Panc1 (cell line): Measurements from ENCODE around the gene ARMC5. TPM values are rescaled to one million over a fixed set of nuclear protein-coding genes. Genes with fewer than 3 reads are reported as not detected.
A peak's percentile ranks its signal among the peaks of the same experiment; 100 is the strongest.

Experiments used
- ATAC-seq: fragments of 200-7000 bp; cut with Tn5 transposase; 2 replicates; pipeline ENCODE4 v1.9.1; 2020; ENCODE audit warnings: mild to moderate bottlenecking, moderate library complexity
- BruUV-seq: library from RNA; stranded (reverse); fragments of 400-500 nt; replicated peaks from 2 replicates; lab custom pipeline; 2021; lab: Mats Ljungman, UMichigan
- CTCF ChIA-PET: fragments of 300-600 bp; sonication (Branson Sonifier 250); formaldehyde crosslinking; loops from one replicate; lab custom pipeline; 2022; ENCODE audit warnings: antibody characterized with exemption; lab: Charles Lee
- POLR2A ChIA-PET: fragments of 300-600 bp; sonication (Branson Sonifier 250); formaldehyde crosslinking; loops from one replicate; lab custom pipeline; 2022; ENCODE audit warnings: antibody characterized with exemption; lab: Charles Lee
- DNase-seq: peaks from one replicate; pipeline ENCODE4 v3.0.0-alpha.2; 2010; ENCODE audit warnings: low read depth, low spot score
- H3K27ac ChIP-seq: 2 replicates; pipeline ENCODE4 v1.5.1; 2011; ENCODE audit warnings: mild to moderate bottlenecking, low read length, inconsistent platforms
- H3K27me3 ChIP-seq: fragments of 200-500 bp; sonication (Bioruptor generic); 2 replicates; pipeline ENCODE4 v1.6.0; 2014; ENCODE audit warnings: low read length, inconsistent platforms; ENCODE audit not compliant: control insufficient read depth, insufficient read depth
- H3K36me3 ChIP-seq: fragments of 200-500 bp; sonication (Bioruptor generic); 2 replicates; pipeline ENCODE4 v1.5.1; 2014; ENCODE audit warnings: inconsistent platforms, mild to moderate bottlenecking, low read length, moderate library complexity; ENCODE audit not compliant: control insufficient read depth, insufficient read depth
- H3K4me1 ChIP-seq: 2 replicates; pipeline ENCODE4 v1.5.1; 2011; ENCODE audit warnings: inconsistent platforms, mild to moderate bottlenecking, low read length, moderate library complexity; ENCODE audit not compliant: control insufficient read depth, insufficient read depth
- H3K4me3 ChIP-seq, 2 experiments: 2 replicates each; pipeline ENCODE4 v1.5.1; 2011 to 2012; ENCODE audit warnings: low read depth in 2 of 2, low read length in 2 of 2, mild to moderate bottlenecking in 2 of 2, inconsistent platforms in 1 of 2, moderate library complexity in 1 of 2
- H3K9me3 ChIP-seq: fragments of 200-500 bp; sonication (Bioruptor generic); 2 replicates; pipeline ENCODE4 v1.5.1; 2014; ENCODE audit warnings: low read depth, mild to moderate bottlenecking, inconsistent platforms, low read length, moderate library complexity; ENCODE audit not compliant: control insufficient read depth, insufficient read depth
- CTCF ChIP-seq: fragments of 450-650 bp; IDR thresholded peaks from 2 replicates; pipeline ENCODE4 v1.5.1; 2017; ENCODE audit warnings: mild to moderate bottlenecking
- POLR2AphosphoS5 ChIP-seq: IDR thresholded peaks from 2 replicates; pipeline ENCODE4 v1.6.1; 2012; ENCODE audit warnings: mild to moderate bottlenecking, low read depth, low read length, moderate library complexity
- REST ChIP-seq, 2 experiments: IDR thresholded peaks; 2 replicates each; pipeline ENCODE4 v1.6.1; 2011 to 2012; ENCODE audit warnings: low read depth in 2 of 2, control low read depth in 1 of 2, low read length in 1 of 2, mild to moderate bottlenecking in 1 of 2, moderate library complexity in 1 of 2; ENCODE audit not compliant: insufficient read depth in 1 of 2
- SIN3A ChIP-seq: IDR thresholded peaks from 2 replicates; pipeline ENCODE4 v1.6.1; 2012; ENCODE audit warnings: low read depth, mild to moderate bottlenecking, low read length, moderate library complexity, borderline replicate concordance; ENCODE audit not compliant: insufficient read depth
- TCF7L2 ChIP-seq: IDR thresholded peaks from 2 replicates; pipeline ENCODE4 v1.6.1; 2011; ENCODE audit warnings: mild to moderate bottlenecking, low read depth, low read length, inconsistent platforms
- in situ Hi-C: cut with HindIII; loops from 2 replicates; pipeline ENCODE4 v1.10.0; 2016; ENCODE audit warnings: low sequenced_read_pairs, low pct_unique_long_range_greater_than_20kb
- intact Hi-C: fragments of 100-400 bp; cut with micrococcal nuclease; formaldehyde crosslinking; loops from one replicate; pipeline ENCODE4 v1.10.0; 2022; ENCODE audit not compliant: unreplicated experiment
- total RNA-seq: library from RNA; stranded (reverse); gene quantifications from one replicate; pipeline ENCODE4 v1.2.1, GENCODE V29; 2021; ENCODE audit not compliant: unreplicated experiment

Gene ARMC5
- total RNA-seq, 1 experiment from 2014 or later: 19.8 TPM

DNA sequence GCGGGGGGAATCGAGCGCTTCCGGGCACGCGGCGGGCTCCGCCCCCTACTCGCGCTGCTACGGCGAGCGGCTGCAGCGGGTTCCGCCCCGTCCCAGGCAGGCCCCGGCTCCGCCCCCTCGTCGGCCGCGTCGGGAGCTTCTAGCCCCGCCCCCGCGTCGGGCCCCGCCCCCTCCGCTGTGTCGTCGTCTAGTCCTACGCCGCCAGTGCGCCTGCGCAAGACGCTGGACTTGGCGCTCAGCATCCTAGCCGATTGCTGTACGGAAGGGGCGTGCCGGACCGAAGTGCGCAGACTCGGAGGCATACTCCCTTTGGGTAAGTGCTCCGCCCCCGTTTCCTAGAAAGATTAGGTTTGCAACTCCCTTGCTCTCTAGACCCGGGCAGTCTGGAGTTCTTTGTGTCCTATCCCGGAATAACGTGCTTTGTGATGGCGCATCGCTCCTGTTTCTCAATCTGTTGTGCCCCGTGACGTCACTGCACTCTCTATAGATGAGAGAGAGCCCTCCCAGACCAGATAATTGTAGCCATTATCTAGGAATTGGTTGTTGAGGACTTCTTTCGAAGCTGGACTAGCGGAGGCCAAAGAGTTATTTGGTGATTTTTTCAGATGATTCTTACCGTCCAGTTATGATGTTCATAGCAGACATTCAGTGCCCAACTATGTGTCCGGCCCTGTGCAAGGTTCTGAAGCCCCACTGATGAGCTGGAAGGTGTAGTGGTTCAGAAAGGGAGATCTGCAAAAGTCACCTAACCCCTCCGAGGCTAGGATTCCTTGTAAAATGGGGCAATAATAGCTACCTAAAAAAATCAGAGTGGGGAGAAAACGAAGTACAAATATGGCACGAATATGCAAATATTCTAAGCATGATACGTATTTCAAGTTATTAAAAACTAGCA lies 633 bp downstream of the ARMC5 start:
- Histone ChIP-seq H3K27ac (peak overlapping the region; percentile 94), H3K27me3 (no peaks in the 10 kb centered on the region), H3K9me3 (no peaks in the 10 kb centered on the region), H3K4me3 (peak overlapping the region; percentile 78 to 93), H3K4me1 (peaks cover 30% of the 10 kb centered on the region), H3K36me3 (no peaks in the 10 kb centered on the region)
- no peak for TF ChIP-seq TCF7L2
- TF ChIP-seq CTCF: no peak
- no peak; the same call in 1 of the 2 replicates for TF ChIP-seq POLR2AphosphoS5
- TF ChIP-seq REST (IDR thresholded peaks at IDR 0.05; ENCODE audit: insufficient read depth in 1 of 2, low read depth in 2 of 2, low read length in 1 of 2): no peak
- no peak for TF ChIP-seq SIN3A
- ChIA-PET CTCF (interaction anchor here (0.6 to 1.2 kb wide), 5 partner anchors 12 to 287 kb away, joined by 3 to 6 read pairs (median 4); no protein-coding TSS in a partner anchor), POLR2A (interaction anchor here (0.9 kb wide), 1 partner anchor 253 kb away, joined by 3 read pairs; a partner anchor contains a TSS)
- BruUV-seq: no TSS peak
- intact Hi-C loops: loop anchor here (5.0 kb wide), 1 partner anchor 407 kb away; no protein-coding TSS in a partner anchor
- ATAC-seq: peak; percentile 90
- DNase-seq: peak; percentile 97
- in situ Hi-C loops: no loop called here

- TSS peak; percentile 95 for BruUV-seq
- no peaks in the 10 kb centered on the region for H3K36me3 ChIP-seq
- H3K4me1 ChIP-seq: peaks cover 25% of the 10 kb centered on the region
- POLR2A ChIA-PET: interaction anchor here (0.9 kb wide), 1 partner anchor 252 kb away, joined by 3 read pairs; a partner anchor contains a TSS
- H3K9me3 ChIP-seq: no peaks in the 10 kb centered on the region
- DNase-seq (no peak), ATAC-seq (no peak)
- intact Hi-C loops (no loop called here), in situ Hi-C loops (no loop called here)
- H3K4me3 ChIP-seq: peak overlapping the region; percentile 78 to 81
- no peak for TF ChIP-seq POLR2AphosphoS5
- TF ChIP-seq CTCF: peak; percentile 83
- no peak for TF ChIP-seq REST (IDR thresholded peaks at IDR 0.05; ENCODE audit: insufficient read depth in 1 of 2, low read depth in 2 of 2, low read length in 1 of 2)
- TF ChIP-seq SIN3A: no peak
- TF ChIP-seq TCF7L2: no peak
- CTCF ChIA-PET: interaction anchor here (0.6 to 1.2 kb wide), 3 partner anchors 17 to 343 kb away, joined by 3 to 6 read pairs (median 3); no protein-coding TSS in a partner anchor
- no peaks in the 10 kb centered on the region for H3K27me3 ChIP-seq
- peak overlapping the region; percentile 90 for H3K27ac ChIP-seq
Measured at GRCh38 chr16:31460582-31461002, 1.3 kb downstream of the ARMC5 start.
